Fibroblast of skin of abdomen (primary cell): ENCODE measurements around the gene C7orf57.

Experiments
- DNase-seq: peaks from one replicate; pipeline ENCODE4 v3.0.0-alpha.2; 2013

C7orf57 gene

DNA sequence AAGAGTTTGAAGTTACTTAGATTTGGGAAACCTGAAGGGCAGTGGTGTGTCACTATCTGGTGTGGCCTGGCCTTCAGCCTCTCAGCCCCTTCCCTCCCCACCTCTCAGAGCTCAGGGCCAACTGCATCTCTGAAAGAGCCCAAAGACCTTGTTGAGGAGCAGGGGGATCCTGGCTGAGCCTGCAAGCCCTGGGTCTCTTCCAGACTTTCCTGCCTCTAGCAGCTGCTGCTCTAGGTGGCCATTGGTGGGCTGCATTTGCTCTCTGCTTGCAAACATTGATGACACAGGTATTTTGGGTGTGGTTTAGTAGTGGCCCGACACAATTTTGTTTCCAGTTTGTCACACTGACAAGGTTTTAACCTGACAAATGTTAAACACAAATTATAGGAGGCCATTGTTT lies 50.6 kb downstream of the C7orf57 start:
- DNase-seq = no peak

DNA sequence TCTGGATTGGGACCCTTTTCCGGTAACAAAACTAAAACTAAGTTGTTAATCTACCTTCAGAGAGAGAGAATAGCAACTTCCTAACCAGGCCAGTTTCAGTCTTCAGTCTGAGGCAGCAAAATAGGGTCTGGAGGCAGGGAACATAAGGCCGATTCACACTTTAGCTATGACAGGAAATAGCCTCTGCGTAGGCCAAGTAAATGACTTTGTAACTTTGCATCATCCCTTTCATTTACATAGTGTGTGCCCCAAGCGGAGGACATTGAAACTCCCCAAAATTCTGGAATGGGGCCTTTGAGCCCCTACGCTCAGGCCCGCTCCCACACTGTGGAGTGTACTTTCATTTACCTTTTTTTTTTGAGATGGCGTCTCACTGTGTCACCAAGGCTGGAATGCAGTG lies 52.0 kb downstream of the C7orf57 start:
- peak; percentile 84 for DNase-seq

DNA sequence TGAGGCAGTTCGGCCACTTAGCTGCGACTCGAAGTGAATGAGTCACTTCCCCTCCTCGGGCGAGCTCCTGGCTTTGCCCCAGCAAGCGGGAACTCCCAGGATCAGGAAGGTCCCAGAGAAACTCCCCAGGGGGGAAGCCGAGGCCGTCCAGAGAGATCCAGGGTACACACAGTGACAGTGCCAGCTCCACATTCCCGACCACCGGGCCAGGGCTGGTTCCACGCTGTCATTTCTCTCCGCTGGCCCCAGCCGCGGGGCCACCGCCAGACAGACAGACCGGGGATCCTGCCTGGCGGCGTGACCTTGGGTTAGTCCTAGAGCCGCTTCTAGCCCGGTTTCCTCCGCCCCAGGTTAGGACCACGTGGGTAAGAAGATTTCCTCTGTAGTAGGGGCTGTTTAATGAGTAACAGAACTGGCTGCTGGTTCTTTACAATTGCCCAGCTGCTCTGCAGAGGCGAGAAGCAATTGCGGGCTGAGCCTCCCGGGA lies 53.3 kb downstream of the C7orf57 start:
- DNase-seq = peak; percentile 97

DNA sequence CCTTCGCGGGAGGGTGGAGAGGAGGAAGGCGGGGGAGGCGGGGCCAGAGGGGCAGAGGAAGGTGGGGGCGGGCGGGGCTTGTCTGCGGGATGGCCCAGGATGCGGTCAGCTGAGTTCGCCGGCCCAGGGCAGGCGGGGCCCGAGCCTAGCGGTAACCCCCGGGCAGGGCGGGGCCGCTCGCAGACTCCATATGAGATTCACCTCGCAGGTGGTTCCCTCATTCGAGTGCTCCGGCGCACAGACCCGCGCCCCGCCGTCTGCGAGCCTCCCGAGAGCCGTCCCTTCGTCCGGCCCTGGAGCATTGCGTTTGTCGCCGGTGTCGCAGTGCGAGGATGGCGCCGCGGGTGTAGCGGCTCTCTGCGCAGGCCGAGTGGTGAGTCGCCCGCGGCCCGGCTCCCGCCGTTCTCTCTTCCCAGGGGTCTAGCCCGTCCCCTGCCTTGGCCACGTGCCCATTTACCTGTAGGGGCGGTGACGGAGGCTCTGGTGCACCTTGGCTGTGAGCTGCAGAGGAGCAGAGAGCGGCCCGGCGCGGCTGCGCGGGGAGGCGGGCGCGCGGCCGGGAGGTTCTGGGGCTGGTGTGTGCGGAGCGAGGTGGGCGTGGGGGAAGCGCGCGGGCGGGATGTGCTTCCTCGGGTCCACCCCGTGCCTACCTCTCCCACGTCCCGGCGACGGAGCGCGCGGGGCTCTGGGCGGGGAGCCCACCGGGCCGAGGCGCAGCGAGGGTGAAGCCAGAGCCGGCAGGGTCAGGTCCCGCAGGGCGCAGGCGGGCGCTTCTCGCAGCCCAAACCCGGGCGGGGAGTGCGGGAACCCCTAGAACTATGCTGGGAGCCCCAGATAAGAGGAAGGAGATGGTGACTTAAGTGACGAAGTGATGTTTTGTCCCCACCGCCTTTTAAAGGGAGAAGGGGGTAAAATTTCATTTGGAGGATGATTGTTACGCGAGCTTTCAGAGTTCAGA lies 54.0 kb downstream of the C7orf57 start, which contains the start of gene UPP1:
TSS of gene UPP1 (plus strand) at position 220 of the 958 bp plus-strand sequence. CDS start 5,519 bp downstream, outside the sequence.
- no peak for DNase-seq

DNA sequence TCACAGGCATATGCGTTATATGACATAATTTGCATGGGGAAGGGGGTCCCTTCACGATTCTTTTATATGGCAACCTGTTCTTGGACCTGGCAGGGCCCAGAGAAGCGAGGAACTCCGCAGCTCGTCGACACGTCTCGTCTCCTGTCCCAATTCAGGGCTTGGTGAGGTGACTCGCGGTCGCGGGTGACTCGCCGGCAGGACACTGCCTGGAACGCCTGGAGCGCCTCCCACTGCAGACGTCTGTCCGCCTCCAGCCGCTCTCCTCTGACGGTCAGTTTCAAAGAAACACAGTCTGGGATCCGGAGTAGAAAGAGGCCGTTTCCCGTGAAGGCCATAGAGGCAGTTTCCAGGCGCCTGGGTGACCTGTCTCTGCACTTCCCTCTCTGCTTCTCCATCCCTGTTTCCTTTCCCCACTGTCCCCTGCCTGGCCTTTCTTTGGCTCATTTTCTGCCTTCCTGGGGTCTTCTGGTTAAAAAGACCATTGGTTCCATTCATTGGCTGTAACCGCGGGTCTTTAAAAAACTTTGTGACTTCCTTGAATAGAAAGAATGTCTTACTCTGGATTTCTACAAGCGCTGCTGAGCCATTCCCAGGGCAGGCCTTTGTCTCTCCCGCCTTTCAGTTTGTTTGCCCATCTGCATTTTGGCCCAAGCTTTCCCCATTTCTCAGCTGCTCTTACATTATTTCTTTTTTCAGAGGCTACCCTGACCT lies 54.9 kb downstream of the C7orf57 start:
- DNase-seq = no peak

DNA sequence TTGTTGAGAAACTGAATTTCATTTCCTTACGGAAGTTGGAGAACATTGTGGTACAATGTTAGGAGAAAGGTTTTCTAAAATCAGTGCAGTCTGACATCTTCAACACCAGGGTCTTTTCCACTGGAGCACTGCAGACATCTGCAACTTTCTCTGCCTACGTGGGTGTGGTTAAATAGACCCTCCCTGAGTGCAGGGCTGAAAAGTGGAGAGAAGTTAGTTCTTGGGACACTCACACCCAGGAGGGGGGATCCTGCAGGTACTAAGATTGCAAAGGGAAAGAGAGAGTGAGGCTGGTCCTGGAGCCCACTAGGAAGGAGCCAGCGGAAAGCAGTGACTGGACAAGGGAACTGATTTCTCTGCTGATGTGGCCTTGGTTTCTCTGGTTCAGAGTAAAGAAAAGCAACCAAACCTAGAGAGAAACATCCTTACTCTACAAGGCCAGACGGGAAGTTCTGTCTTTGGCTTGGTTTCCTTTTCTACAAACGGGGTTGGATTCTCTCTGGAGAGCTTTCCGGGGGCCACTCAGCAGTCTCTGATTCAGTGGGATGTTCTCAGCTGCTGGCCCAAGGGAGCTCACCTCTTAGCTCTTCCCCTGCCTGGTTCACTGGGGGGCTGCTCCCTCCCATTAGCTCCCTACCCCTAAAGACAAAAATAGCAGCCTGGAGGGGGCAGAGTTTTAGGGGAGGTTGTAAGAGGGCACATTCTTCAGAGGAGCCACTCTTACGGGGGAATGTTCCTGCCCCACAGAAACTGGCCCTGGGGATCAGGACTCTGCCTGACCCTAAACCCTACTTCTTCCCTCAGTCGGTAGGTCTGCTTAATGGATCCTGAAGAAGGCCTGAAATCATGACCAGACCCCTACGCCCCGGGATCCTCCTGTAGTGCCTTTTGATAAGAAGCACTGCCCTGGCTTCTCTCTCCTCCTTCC lies 56.4 kb downstream of the C7orf57 start:
- no peak for DNase-seq

DNA sequence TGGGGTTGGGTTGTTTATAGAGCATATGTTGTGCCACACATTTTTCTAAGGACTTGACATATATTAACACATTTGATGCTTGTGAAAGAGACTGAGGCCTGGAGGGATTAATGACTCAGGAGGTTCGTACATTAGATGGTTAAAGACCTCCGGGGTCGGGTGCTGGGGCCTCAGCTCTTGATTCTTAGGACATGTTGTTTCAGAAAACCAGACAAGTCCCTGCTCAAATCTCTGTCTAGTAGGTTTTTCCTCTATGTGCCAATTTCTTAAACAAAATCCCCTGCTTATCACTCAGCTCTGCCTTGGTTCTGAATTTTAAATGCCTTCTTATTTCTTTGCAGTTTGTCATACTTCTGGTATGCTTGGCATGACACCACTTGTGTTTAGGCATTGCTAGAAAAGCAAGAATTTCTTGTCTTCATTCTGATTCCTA lies 59.5 kb downstream of the C7orf57 start:
- DNase-seq = peak; percentile 72

DNA sequence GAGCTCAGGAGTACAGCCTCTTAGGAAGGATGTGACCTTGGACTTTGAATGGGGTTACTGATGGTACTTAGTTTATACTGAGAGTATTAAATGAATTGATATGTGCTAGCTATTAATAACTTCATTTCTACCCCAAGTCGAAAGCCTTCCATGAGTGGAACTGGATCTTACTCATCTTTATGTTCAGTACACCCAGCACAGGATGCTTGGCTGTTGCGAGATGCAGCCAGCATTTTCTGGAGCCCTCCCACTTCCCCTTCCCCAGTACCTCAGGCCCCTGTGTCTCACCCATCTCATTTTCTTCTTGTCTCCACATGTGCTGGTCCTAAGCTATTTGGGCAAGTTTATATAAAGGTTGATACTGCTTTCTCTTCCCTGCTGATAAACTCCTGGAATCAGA lies 60.9 kb downstream of the C7orf57 start:
- DNase-seq = no peak

DNA sequence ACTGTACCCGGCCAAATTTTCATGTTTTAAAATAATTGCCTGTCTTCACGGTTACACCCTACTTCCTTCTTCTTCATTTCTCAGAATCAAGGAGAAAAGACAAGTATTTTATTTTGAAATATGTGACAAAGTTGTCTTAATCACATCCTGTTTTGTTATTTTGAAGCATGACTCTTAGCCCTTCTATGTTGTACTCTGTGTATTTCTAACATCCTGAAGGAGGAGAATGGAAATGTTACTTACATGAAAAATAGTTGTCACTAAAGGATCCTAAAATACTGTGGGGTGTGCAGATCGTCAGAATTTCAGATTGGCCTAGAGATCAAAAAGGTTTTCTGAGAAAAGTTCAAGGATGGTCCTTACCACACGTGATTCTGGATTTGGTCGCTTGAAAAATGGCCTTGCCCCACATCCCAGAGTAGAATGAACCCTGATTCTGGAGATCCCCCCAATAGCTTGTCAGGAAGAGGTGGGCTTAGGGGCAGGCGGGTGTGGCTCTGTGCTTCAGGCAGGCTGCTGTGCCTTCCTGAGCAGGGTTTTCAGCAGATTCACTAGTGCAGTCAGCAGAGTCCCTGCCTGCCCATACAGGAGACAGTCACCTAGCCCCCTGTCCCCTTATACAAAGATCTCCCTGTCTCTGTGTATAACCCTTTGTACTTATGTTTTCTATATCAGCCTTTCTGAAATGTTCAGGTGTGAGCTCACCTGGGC lies 62.3 kb downstream of the C7orf57 start:
- no peak for DNase-seq

DNA sequence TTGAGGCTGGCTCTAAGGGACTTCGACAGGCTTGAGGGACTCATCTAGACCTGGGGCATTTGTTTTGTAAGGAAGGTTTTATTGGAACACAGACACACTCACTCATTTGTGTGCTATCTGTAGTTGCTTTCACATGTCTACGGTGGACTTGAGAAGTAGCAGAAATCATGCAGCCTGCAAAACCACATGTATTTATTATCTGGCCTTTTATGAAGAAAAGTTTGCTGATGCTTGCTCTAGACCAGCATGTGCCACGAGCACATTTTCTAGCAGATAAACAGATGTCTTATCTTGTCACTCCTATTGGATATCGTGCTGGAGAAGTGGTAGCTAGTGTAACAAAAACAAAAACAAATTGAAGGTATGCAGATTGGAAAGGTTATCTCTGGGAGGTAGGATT lies 63.5 kb downstream of the C7orf57 start:
- DNase-seq = no peak

DNA sequence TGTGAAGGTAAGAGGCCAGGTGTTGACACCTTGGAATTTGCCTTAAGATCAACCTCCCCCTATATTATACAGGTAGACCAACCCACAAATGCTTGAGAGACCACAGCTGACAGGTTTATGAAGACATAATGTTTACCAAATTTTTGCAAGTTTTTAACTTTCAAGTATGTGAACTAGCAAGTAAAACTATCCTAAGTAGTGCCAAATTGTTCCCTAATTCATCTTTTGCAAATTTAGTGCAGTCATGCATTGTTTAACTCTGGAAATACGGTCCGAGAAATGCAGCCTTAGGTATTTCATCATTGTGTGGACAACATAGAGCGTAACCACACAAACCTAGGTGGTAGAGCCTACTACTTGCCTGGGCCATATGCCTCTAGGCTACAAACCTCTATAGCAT lies 64.4 kb downstream of the C7orf57 start:
- DNase-seq = no peak

DNA sequence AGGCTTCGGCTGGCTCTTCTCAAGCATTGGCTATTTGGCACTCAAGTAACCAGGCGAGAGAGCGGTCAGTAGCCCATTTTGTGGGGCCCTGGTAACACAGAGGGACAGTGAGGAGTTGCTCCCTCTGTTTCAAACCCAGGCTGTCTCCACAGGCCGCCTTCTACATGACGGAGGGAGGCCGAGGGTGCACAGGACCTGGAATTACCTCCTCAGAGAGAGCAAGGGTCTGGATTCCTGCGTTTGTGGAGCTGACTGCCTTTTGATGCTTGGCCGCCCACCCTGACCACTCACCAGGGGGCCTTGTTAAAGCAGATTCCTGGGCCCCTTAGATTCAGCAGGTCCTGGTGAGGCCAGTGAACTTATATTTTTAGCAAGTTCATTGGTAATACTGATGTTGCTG lies 66.0 kb downstream of the C7orf57 start:
- DNase-seq = no peak

DNA sequence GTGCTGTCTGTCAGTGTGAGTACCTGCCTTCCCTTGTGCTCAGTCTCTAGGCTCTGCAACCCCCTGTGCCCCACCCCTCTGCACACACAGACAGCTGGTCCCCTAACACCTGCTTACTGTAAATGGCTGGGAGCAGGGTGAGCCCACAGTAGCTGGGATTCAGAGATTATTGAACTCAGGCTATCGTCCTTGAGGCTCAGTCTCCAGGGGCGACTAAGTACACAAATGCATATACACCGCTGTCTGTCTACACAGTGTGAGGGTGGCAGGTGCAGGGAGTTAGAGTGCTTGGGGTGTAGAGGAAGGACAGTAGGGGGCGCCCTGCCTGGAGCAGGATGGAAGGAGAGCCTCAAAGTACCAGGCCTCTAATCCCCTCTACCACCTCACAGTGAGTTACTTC lies 66.6 kb downstream of the C7orf57 start:
- no peak for DNase-seq

DNA sequence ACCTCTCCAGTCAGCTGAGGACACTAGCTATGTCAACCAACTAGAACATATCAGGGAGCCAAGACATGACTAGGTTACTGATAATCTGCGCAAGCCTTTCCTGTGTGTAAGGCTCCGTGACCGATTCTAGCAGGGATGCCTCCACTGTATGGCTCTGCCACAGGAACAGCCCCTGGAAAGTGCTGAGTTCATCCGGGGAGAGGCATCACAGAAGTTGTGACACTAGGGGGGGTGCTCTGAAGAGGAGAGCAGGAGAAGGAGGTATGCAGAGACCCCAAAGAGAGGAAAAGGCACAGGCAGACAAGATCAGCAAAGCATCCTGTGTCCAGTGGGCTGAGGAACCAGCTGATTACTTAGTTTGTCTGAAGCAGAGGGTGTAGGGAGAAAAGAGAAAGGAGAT lies 67.2 kb downstream of the C7orf57 start:
- no peak for DNase-seq

DNA sequence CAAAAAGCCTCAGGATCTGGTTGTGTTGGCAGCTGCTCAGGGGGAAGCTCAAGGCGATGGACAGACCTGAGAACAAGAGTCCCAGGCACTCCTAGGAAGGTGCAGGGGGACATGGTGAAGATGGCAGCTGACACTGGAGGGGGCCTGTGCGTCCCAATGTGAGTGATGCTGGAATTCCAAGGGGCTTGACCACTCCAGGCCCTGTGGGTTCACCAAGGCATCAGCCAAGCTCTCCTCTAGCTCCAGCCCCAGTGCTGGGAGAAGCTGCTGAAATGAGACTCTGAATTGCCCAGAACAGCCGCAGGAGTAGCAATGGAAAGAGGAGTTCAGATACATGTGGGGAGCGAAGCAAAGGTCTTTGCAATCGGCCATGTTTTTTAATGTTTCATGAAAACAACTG lies 69.7 kb downstream of the C7orf57 start:
- DNase-seq = no peak

DNA sequence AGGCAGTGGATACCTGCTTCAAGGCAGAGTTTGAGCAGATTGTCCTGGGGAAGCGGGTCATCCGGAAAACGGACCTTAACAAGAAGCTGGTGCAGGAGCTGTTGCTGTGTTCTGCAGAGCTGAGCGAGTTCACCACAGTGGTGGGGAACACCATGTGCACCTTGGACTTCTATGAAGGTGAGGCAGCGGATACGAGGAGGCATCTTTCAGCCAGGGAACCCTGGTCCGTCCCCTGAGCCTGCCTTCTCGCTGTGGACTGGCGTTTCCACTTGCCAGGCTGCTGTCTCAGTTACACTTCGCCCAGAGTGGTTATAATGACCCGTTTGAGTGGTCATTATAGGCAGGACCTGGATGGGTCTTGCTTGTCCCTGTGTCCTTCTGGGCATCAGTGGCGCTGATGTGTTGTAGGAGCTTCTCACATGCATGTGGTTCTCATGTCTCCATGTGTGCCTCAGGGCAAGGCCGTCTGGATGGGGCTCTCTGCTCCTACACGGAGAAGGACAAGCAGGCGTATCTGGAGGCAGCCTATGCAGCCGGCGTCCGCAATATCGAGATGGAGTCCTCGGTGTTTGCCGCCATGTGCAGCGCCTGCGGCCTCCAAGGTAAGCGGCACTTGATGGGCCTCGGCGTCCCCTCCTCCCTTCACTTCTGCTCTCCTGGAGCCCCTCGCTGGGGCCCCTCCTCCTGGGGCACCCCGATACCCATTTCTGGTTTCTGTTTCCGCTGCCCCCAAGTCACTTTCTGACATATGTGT lies 71.7 kb downstream of the C7orf57 start:
- no peak for DNase-seq

DNA sequence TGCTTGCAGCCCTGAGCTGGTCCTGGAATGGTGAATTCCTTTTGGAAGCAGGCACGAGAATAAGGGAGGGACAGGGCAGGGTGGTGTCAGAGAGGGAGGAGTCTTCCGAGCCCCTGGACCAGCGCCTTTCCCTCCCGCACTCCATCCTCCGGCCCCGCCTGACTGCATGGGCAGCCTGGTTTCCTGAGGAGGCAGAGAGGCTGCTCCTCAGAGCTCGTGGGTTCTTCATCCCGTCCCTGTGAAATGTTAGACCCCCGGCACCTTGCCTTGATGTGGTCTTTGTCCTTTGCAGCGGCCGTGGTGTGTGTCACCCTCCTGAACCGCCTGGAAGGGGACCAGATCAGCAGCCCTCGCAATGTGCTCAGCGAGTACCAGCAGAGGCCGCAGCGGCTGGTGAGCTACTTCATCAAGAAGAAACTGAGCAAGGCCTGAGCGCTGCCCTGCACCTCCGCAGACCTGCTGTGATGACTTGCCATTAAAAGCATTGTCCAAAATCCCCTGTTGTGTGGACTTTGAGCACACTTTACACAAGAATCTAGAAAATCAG lies 72.7 kb downstream of the C7orf57 start:
- DNase-seq = no peak

DNA sequence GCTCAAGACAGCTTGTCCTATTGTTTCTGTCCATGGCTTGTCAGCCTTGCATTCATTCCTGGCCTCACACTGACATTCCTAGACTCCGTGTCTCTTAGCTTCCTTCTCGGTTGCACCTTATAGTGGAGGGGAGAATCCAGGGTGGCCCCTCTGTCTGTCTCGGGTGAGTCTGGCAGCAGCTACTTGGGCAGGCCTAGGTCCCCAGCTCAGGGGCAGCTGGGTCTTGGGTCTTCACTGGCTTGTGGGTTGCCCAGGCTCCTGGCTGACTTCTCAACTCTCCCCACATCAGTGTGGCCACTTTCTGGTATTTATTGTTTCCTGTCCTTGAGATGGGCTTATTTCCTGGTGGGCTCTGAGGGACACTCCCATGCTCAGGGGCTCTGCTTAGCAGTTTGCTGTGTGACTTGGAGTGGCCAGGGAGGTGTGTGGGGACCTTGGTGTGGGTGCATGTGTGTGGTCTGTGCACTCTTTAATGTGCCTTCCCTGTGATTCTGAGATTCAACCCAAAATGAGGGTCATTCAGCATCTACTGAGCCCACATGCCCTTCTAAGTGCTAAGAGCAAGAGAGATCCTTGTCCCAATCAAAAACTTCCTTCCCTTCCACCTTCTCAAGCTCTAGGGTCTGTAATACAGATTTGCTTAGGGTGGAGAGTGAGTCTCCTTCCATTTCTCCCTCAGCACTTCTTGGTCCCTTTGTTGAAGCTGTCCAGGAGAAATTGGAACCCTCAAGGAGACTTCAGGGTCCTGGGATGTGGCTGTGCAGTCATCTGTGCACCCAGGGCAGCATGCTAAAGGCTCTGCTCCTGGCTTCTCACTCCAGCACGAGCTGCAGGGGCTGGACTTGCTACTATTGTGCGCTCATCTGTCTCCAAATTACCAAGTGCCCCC lies 73.9 kb downstream of the C7orf57 start:
- no peak for DNase-seq

DNA sequence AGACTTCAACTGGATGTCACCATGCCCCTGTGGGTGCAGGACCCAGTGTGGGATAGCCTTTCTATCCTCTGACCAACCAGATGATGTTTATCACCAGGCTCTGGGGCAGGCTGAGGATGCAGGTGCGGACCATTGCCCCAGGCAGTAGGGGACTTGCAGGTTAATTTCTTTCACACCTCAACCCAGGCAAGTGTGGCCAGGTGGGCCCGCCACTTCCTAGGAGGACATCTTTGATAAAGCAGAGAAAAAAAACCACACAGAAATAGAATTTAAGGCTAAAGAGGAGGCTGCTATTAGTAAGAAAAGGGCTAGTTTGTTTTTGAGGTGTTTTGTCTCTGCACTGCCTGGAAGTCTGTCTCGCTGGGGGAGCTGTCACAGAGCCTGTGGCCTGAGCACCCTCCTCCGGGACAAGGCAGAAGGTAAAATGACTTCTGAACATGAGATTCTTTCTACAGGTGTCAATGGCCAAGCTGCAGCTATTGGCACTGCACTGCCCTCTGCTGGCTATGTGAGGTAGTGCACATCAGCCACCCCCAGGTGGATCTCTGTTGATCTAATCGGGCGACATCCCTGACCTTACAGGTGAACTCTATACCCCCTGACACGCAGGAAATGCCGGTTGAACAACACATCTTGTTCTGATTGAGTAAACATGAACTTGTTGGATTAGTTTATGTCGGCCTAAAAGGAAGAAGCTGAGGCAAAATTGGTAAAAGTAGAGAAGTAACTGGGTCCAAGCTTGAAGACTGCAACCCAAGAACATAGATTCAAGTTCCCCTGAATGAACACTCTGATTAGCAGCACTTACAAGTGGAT lies 74.7 kb downstream of the C7orf57 start:
- DNase-seq = peak; percentile 23
